ENCODE measurements around the gene GRWD1.

The GRWD1 gene

GRCh38 chr19:48421548-48421947, 24.2 kb upstream of the GRWD1 start:
- no peaks in the 10 kb centered on the region for H4K20me1 ChIP-seq
- no peak overlapping the region for H3K27ac ChIP-seq
- no peaks in the 10 kb centered on the region for H3K9me3 ChIP-seq
- H3K9ac ChIP-seq = no peak overlapping the region
- no peak overlapping the region for H3K4me2 ChIP-seq
- H3K27me3 ChIP-seq = no peaks in the 10 kb centered on the region
- TF ChIP-seq Cebpa-rat (IDR thresholded peaks at IDR 0.05) = no peak
- H3K4me3 ChIP-seq = no peak overlapping the region
- H3K36me3 ChIP-seq = no peaks in the 10 kb centered on the region
- peaks cover 44% of the 10 kb centered on the region for H3K4me1 ChIP-seq

- Histone ChIP-seq H3K4me2 (peak overlapping the region; percentile 78), H3K27ac (peak overlapping the region; percentile 74), H3K36me3 (no peaks in the 10 kb centered on the region), H3K4me3 (no peak overlapping the region), H4K20me1 (no peaks in the 10 kb centered on the region), H3K9me3 (no peaks in the 10 kb centered on the region), H3K27me3 (no peaks in the 10 kb centered on the region), H3K9ac (peak overlapping the region; percentile 66), H3K4me1 (peaks cover 12% of the 10 kb centered on the region)
- TF ChIP-seq Cebpa-rat (IDR thresholded peaks at IDR 0.05) = no peak
These were observed 21.0 kb upstream of the GRWD1 start for GRCh38 chr19:48424694-48425219.

GRCh38 chr19:48428670-48429069, 17.1 kb upstream of the GRWD1 start:
- Histone ChIP-seq H3K4me2 (no peak overlapping the region), H3K4me3 (no peak overlapping the region), H3K27me3 (no peaks in the 10 kb centered on the region), H4K20me1 (no peaks in the 10 kb centered on the region), H3K27ac (no peak overlapping the region), H3K9me3 (peaks cover 10% of the 10 kb centered on the region), H3K9ac (no peak overlapping the region), H3K4me1 (peaks cover 18% of the 10 kb centered on the region), H3K36me3 (no peaks in the 10 kb centered on the region)
- no peak for TF ChIP-seq Cebpa-rat (IDR thresholded peaks at IDR 0.05)

- no peak overlapping the region for H3K27ac ChIP-seq
- no peaks in the 10 kb centered on the region for H4K20me1 ChIP-seq
- peak overlapping the region; percentile 57 for H3K4me2 ChIP-seq
- peaks cover 10% of the 10 kb centered on the region for H3K9me3 ChIP-seq
- H3K9ac ChIP-seq = no peak overlapping the region
- no peak overlapping the region for H3K4me3 ChIP-seq
- no peaks in the 10 kb centered on the region for H3K27me3 ChIP-seq
- no peak for TF ChIP-seq Cebpa-rat (IDR thresholded peaks at IDR 0.05)
- H3K36me3 ChIP-seq = no peaks in the 10 kb centered on the region
- peaks cover 9% of the 10 kb centered on the region for H3K4me1 ChIP-seq
These were observed 12.4 kb upstream of the GRWD1 start for GRCh38 chr19:48433337-48433736.

GRCh38 chr19:48436586-48436985, 9.2 kb upstream of the GRWD1 start:
- Histone ChIP-seq H4K20me1 (no peaks in the 10 kb centered on the region), H3K27ac (no peak overlapping the region), H3K36me3 (no peaks in the 10 kb centered on the region), H3K9me3 (peaks cover 1% of the 10 kb centered on the region), H3K27me3 (peaks cover 2% of the 10 kb centered on the region), H3K4me1 (peaks cover 9% of the 10 kb centered on the region), H3K4me3 (no peak overlapping the region), H3K4me2 (no peak overlapping the region), H3K9ac (no peak overlapping the region)
- TF ChIP-seq Cebpa-rat (IDR thresholded peaks at IDR 0.05) = no peak

GRCh38 chr19:48441360-48442050, 4.3 kb upstream of the GRWD1 start:
- Histone ChIP-seq H3K27me3 (peaks cover 38% of the 10 kb centered on the region), H3K9ac (no peak overlapping the region), H3K4me3 (no peak overlapping the region), H3K36me3 (no peaks in the 10 kb centered on the region), H3K9me3 (peaks cover 5% of the 10 kb centered on the region; the same call in 1 of the 2 replicates), H4K20me1 (no peaks in the 10 kb centered on the region), H3K4me1 (peaks cover 24% of the 10 kb centered on the region), H3K4me2 (no peak overlapping the region), H3K27ac (no peak overlapping the region)
- TF ChIP-seq Cebpa-rat (IDR thresholded peaks at IDR 0.05) = no peak

GRCh38 chr19:48442116-48443035, 3.4 kb upstream of the GRWD1 start:
- Histone ChIP-seq H4K20me1 (no peaks in the 10 kb centered on the region), H3K27me3 (peaks cover 38% of the 10 kb centered on the region), H3K27ac (no peak overlapping the region), H3K4me1 (peaks cover 32% of the 10 kb centered on the region), H3K9ac (no peak overlapping the region), H3K4me2 (no peak overlapping the region), H3K9me3 (peaks cover 5% of the 10 kb centered on the region; the same call in 1 of the 2 replicates), H3K36me3 (peaks cover 5% of the 10 kb centered on the region), H3K4me3 (no peak overlapping the region)
- TF ChIP-seq Cebpa-rat (IDR thresholded peaks at IDR 0.05) = no peak

GRCh38 chr19:48443256-48443655, 2.5 kb upstream of the GRWD1 start:
- Histone ChIP-seq H4K20me1 (no peaks in the 10 kb centered on the region), H3K36me3 (peaks cover 14% of the 10 kb centered on the region), H3K4me2 (peak overlapping the region; percentile 90), H3K27ac (no peak overlapping the region), H3K4me1 (peaks cover 34% of the 10 kb centered on the region), H3K9me3 (peaks cover 5% of the 10 kb centered on the region; the same call in 1 of the 2 replicates), H3K27me3 (peaks cover 38% of the 10 kb centered on the region), H3K4me3 (peak overlapping the region; percentile 87; the same call in 1 of the 2 replicates), H3K9ac (no peak overlapping the region)
- no peak for TF ChIP-seq Cebpa-rat (IDR thresholded peaks at IDR 0.05)

- H3K4me1 ChIP-seq = peaks cover 34% of the 10 kb centered on the region
- H3K9ac ChIP-seq = no peak overlapping the region
- peak overlapping the region; percentile 90 for H3K4me2 ChIP-seq
- H3K9me3 ChIP-seq = peaks cover 5% of the 10 kb centered on the region; the same call in 1 of the 2 replicates
- peaks cover 19% of the 10 kb centered on the region for H3K36me3 ChIP-seq
- H4K20me1 ChIP-seq = no peaks in the 10 kb centered on the region
- TF ChIP-seq Cebpa-rat (IDR thresholded peaks at IDR 0.05) = no peak
- no peak overlapping the region for H3K27ac ChIP-seq
- peaks cover 38% of the 10 kb centered on the region for H3K27me3 ChIP-seq
- peak overlapping the region; percentile 87 for H3K4me3 ChIP-seq
These were observed 2.1 kb upstream of the GRWD1 start for GRCh38 chr19:48443731-48444128.

All from BLaER1 (cell line).